Smooth muscle cell (in vitro differentiated cells): ENCODE measurements around the gene ALKBH4. TPM values are rescaled to one million over a fixed set of nuclear protein-coding genes. Genes with fewer than 3 reads are reported as not detected.

Experiments used
- DNase-seq: peaks from one replicate; lab custom pipeline; 2025; ENCODE audit not compliant: unreplicated experiment; lab: John Stamatoyannopoulos, UW
- H2AFZ ChIP-seq: fragments of 200-600 bp; sonication (generic); 2 replicates; pipeline ENCODE4 v1.6.0; 2016; ENCODE audit warnings: antibody characterized with exemption, low read depth, mild to moderate bottlenecking
- H3F3A ChIP-seq: fragments of 200-600 bp; sonication (generic); 2 replicates; pipeline ENCODE4 v1.6.0; 2017; ENCODE audit warnings: antibody characterized with exemption, low read depth
- H3K27ac ChIP-seq: fragments of 200-600 bp; sonication (generic); 2 replicates; pipeline ENCODE4 v1.5.1; 2016; ENCODE audit warnings: low read depth, mild to moderate bottlenecking
- H3K27me3 ChIP-seq: fragments of 200-600 bp; sonication (generic); 2 replicates; pipeline ENCODE4 v1.6.1; 2016; ENCODE audit warnings: low read depth, mild to moderate bottlenecking
- H3K36me3 ChIP-seq: fragments of 200-600 bp; sonication (generic); 2 replicates; pipeline ENCODE4 v1.5.1; 2016; ENCODE audit warnings: low read depth
- H3K4me1 ChIP-seq: fragments of 200-600 bp; sonication (generic); 2 replicates; pipeline ENCODE4 v1.5.1; 2016; ENCODE audit warnings: low read depth
- H3K4me2 ChIP-seq: fragments of 200-600 bp; sonication (generic); 2 replicates; pipeline ENCODE4 v1.6.0; 2016; ENCODE audit warnings: mild to moderate bottlenecking
- H3K4me3 ChIP-seq: fragments of 200-600 bp; sonication (generic); 2 replicates; pipeline ENCODE4 v1.5.1; 2016; ENCODE audit warnings: mild to moderate bottlenecking
- H3K79me2 ChIP-seq: fragments of 200-600 bp; sonication (generic); 2 replicates; pipeline ENCODE4 v1.6.0; 2016; ENCODE audit warnings: low read depth, mild to moderate bottlenecking
- H3K9ac ChIP-seq: fragments of 200-600 bp; sonication (generic); 2 replicates; pipeline ENCODE4 v1.6.0; 2016; ENCODE audit warnings: low read depth
- H3K9me3 ChIP-seq: fragments of 200-600 bp; sonication (generic); replicated peaks from 2 replicates; pipeline ENCODE4 v1.5.1; 2016; ENCODE audit warnings: low read depth
- H4K20me1 ChIP-seq: fragments of 200-600 bp; sonication (generic); 2 replicates; pipeline ENCODE4 v1.6.0; 2016; ENCODE audit warnings: low read depth
- CTCF ChIP-seq: fragments of 200-600 bp; sonication (generic); IDR thresholded peaks from 2 replicates; pipeline ENCODE4 v1.5.1; 2017; ENCODE audit warnings: borderline replicate concordance, mild to moderate bottlenecking, antibody characterized with exemption; ENCODE audit not compliant: insufficient read depth, poor library complexity, severe bottlenecking
- WGBS: methylation state at CpG from one replicate; pipeline ENCODE4 v1.1.7; 2016; ENCODE audit warnings: low lambda C conversion rate; 5-methylcytosine and 5-hydroxymethylcytosine counted together
- polyA plus RNA-seq: library from polyadenylated mRNA; unstranded; fragments of >200 nt; fragmentation: Nextera tagmentation; extraction: Ambion mirVana; gene quantifications from 2 replicates; pipeline ENCODE4 v1.2.1, GENCODE V29; 2016
- total RNA-seq: library from RNA; depleted of rRNA; stranded (reverse); fragments of >200 nt; gene quantifications from 2 replicates; pipeline ENCODE4 v1.2.3, GENCODE V29; 2014

Gene ALKBH4
- total and polyA plus RNA-seq, 2 experiments from 2014 or later = 7.0 to 15.7 TPM

GRCh38 chr7:102447311-102447710 is 17.4 kb downstream of the ALKBH4 start:
- Histone ChIP-seq H2AFZ (no peak overlapping the region), H3F3A (no peaks in the 10 kb centered on the region), H3K4me2 (no peak overlapping the region), H3K79me2 (no peaks in the 10 kb centered on the region), H3K9ac (no peak overlapping the region), H3K4me3 (no peak overlapping the region), H3K4me1 (no peaks in the 10 kb centered on the region), H3K9me3 (no peaks in the 10 kb centered on the region), H3K27ac (no peak overlapping the region), H3K27me3 (no peaks in the 10 kb centered on the region), H4K20me1 (peaks cover 11% of the 10 kb centered on the region), H3K36me3 (no peaks in the 10 kb centered on the region)
- WGBS = 93% methylated on average over 14 of the region's 14 CpGs
- no peak for TF ChIP-seq CTCF
- no peak for DNase-seq

- no peak for DNase-seq
- H3K27ac ChIP-seq = no peak overlapping the region
- no peaks in the 10 kb centered on the region for H3K36me3 ChIP-seq
- H3F3A ChIP-seq = no peaks in the 10 kb centered on the region
- H2AFZ ChIP-seq = no peak overlapping the region
- H3K4me2 ChIP-seq = no peak overlapping the region
- no peaks in the 10 kb centered on the region for H3K9me3 ChIP-seq
- no peak overlapping the region for H3K9ac ChIP-seq
- H3K79me2 ChIP-seq = no peaks in the 10 kb centered on the region
- no peaks in the 10 kb centered on the region for H3K27me3 ChIP-seq
- TF ChIP-seq CTCF = no peak
- 98% methylated on average over 41 of the region's 41 CpGs for WGBS
- peaks cover 11% of the 10 kb centered on the region for H4K20me1 ChIP-seq
- H3K4me1 ChIP-seq = no peaks in the 10 kb centered on the region
- no peak overlapping the region for H3K4me3 ChIP-seq
Measured at GRCh38 chr7:102446387-102447156, 18.1 kb downstream of the ALKBH4 start.

- Histone ChIP-seq H3K9ac (no peak overlapping the region), H3K36me3 (no peaks in the 10 kb centered on the region), H3K4me3 (no peak overlapping the region), H2AFZ (no peak overlapping the region), H3K4me1 (no peaks in the 10 kb centered on the region), H3K9me3 (no peaks in the 10 kb centered on the region), H3F3A (no peaks in the 10 kb centered on the region), H3K27ac (no peak overlapping the region), H4K20me1 (peaks cover 11% of the 10 kb centered on the region), H3K27me3 (no peaks in the 10 kb centered on the region), H3K4me2 (no peak overlapping the region), H3K79me2 (no peaks in the 10 kb centered on the region)
- no peak for TF ChIP-seq CTCF
- WGBS = 98% methylated on average over 2 of the region's 2 CpGs
- DNase-seq = no peak
Measured at GRCh38 chr7:102445674-102446071, 19.0 kb downstream of the ALKBH4 start.
